Measurements from ENCODE around the gene DGLUCY. TPM values are rescaled to one million over a fixed set of nuclear protein-coding genes. Genes with fewer than 3 reads are reported as not detected.
"Not testable (repeated sequence)": the region's sequence is repeated elsewhere in the genome, so short reads cannot be mapped to it uniquely, and the experiment has no call there.

The DGLUCY gene
- total RNA-seq, 1 donor from 2014 or later: 97.6 TPM

DNA sequence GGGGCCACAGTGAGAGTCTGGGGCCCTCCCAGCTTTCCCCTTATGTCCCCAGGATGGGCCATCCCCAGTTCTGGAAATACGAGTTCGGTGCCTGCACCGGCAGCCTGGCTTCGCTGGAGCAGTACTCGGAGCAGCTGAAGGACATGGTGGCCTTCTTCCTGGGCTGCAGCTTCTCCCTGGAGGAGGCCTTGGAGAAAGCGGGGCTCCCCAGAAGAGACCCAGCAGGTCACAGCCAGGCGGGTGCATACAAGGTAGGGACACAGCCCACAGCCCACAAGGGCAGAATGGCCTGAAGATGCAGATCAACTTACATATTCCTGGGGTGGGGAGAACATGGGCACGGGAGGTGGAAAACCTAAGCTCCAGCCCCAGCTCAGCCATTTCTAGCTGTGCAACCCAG lies 56.1 kb downstream of the DGLUCY start:
- DNase-seq (ENCODE audit: low spot score): no peak

DNA sequence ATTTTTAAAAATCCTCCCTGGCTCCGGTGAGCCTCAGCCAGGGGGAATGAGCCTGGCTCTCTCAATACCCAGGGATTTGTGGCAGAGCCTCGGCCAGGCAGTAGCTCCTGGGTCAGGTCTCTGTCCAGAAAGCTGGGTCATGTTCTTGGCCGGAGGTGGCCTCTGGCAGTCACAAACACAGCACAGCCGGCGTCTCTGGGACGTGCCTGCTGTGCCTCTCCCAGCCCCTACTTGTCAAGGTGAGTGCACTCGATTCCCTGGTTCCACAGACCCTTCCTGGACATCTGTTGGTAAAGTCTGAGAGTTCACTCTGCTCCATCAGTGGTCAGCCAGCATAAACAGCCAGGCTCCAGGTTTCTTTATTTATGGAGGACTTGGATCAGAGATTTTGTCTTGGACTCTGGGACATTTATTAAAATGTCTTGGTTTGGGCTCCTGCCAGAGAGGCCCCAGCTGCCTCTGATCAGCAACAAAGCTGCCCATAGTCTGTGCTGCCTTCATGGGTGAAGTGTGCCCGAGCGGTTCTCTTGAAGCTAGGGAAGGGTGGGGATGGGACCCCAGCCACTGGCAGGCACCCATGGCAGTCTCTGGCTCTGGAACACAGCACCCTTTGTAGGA lies 56.7 kb downstream of the DGLUCY start:
- peak; percentile 18 for DNase-seq (ENCODE audit: low spot score)

DNA sequence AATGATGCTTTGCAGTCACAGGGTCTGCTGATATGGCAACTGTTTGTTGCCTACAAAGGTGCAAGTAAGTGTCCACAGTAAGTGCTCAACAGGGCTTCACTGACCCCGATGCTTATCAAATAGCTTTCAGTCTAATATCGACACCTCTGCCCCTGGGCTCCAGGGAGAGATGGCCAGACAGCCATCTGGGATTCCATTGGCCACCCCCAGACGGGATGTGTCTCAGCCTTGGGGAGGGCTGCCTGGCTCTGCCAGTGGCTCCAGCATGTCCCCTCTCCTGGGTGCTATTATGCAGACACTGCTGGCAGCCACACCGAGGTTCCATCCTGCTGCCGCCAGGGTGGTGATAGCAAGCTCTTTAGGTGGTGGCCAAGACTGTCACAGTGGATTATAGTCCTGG lies 57.4 kb downstream of the DGLUCY start:
- DNase-seq (ENCODE audit: low spot score): no peak

DNA sequence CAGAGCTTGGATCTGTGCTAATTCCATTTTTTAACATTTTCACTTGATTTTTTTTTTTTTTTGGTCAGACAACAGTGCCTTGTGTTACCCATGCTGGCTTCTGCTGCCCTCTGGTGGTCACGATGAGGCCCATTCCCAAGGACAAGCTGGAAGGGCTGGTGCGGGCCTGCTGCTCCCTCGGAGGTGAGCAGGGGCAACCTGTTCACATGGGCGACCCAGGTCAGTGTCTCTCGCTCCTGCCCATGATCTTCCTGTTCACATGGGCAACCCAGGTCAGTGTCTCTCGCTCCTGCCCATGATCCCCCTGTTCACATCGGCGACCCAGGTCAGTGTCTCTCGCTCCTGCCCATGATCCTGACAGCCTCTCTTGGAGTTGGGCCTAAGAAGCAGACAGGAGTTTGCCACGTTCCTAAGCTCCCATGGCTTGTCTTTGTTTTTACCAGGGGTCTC lies 59.4 kb downstream of the DGLUCY start:
- DNase-seq (ENCODE audit: low spot score): peak; percentile 80

DNA sequence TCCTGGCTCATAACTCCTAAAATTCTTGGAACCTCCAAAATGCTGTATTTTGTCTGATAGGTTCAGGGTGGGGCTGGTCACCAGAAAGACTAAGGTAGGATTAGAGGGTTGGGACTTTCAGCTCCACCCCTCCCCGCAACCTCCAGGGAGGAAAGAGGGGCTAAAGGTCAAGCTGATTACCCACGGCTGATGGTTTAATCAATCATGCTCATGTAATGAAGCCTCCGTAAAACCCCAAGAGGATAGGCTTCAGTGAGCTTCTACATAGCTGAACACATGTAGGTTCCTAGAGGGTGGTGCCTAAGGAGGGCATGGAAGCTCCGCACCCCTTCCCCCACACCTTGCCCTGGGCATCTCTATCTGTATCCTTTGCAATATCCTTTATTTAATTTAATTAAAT lies 60.0 kb downstream of the DGLUCY start:
- DNase-seq (ENCODE audit: low spot score): no peak

DNA sequence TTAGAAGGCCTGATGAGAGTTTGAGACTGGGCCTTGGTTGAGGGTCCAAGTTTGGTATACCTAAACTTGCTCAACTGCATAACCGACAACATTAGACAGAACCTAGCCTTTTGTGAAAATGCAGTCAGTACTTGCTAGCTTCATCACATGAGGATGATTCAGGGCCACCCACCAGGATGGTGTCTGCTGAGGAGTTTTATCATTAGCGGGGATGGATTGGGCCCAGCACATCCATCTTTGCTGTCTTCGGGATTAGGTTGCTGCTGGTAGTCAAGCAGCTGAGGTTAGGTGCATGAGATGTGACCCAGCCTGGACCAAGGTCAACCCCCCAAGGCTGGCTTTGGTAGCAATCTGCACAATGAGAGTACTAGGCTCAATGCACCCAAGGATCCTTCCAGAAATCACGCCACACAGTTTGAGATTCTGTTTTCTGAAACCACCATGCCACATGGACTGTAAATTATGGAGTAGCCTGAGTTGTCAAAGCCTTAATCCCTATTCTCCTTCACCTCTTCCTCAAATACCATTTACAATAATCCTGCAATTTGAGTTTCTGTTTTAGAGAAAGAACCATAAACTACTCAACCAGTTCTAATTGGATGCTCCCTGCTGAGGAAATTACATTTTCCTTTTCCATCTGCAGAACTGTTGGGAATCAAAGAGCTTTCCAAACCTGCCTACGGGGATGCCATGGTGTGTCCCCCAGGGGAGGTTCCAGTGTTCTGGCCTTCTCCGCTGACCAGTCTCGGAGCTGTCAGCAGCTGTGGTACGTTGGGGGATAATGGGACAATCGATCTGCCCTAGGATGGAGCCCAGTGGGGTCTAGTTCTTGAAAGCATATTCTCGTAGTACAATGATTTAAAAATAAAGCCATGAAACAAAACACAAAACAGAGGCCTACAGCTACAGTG lies 61.7 kb downstream of the DGLUCY start:
- DNase-seq (ENCODE audit: low spot score): no peak

DNA sequence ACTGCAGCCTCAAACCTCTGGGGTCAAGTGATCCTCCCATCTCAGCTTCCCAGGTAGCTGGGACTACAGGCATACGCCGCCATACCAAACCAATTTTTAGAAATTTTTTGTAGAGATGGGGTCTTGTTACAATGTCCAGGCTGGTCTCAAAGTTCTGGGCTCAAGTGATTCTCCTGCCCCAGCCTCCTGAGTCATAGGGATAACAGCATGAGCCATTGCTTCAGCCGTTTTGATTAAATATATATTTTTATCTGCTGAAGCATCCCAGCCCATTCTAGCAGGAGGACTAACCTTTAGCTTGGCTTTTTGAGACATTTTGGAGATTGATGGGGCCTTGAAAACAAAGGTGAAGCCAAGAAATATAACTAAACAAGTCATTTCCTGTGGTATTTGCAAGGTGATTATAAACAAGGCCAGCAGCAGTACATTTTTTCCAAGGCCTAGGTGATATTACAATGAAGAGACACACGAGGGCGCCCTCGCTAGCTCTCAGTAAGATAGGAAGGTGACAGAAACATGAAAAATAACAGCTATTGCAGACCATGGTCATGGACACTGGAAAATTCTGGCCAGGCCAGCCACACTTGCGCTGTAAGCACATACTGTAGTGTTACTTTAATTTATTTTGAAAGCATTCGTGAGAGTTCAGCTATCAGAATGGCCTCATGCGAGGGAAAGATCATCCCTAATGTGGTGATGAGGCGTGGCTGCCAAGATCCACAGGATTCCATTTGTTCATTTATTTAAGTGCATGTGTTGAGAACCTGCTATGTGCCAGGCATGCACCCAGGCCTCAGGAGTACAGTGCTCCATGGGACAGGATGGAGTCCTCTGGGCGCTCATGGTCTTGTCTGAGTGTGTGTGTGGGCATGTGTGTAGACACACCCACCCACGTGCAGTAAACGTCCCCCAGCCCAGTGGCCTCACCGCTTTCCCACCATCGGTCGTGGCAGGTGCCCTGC lies 63.5 kb downstream of the DGLUCY start:
- peak; percentile 57 for DNase-seq (ENCODE audit: low spot score)

DNA sequence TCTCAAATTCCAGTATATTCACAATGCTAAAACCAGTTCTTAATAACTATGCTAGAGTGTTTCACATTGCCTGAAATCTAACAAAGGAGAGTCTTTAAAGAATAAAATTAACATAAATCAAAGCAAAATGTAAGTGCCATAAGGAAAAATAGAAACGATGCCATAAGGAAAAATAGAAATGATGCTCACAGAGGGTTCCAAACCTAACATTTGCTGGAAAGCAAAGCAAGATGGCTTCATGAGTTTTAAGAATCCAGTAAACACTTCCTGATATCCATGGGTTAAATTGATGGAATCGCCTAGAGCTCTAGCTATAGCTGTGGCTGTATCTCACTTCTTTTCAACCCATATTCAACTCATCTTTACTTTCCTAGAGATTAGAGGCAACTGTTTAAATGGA lies 66.7 kb downstream of the DGLUCY start:
- DNase-seq (ENCODE audit: low spot score): no peak

DNA sequence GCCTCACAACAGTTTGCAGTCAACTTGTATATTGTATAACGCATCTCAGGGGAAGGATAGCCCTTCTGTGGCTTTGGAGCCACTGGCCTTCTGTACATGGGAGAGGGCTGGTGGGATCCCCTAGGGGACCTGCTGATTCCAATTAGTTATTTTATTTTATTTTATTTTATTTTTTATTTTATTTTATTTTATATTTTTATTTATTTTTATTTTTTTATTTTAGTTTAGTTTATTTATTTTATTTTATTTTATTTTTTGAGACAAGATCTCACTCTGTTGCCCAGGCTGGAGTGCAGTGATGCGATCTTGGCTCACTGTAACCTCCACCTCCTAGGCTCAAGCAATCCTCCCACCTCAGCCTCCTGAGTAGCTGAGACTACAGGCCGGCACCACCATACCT lies 68.9 kb downstream of the DGLUCY start:
- DNase-seq (ENCODE audit: low spot score): not testable (repeated sequence)

DNA sequence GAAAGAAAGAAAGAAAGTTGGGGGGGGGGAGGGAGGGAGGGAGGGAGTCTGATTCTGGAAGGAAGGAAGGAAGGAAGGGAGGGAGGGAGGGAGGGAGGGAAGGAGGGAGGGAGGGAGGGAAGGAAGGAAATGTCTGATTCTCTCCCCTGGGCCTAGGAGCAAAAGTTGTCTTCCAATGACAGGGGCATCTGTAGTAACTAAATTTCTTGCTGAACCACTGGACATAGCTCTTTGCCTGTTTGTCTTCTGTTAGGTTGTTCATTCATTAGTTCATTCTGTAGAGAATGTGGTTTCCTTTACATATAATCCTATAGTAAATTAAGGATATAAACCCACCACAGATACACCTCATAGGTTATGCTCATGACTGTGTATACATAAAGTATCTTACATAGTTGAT lies 70.7 kb downstream of the DGLUCY start:
- DNase-seq (ENCODE audit: low spot score): no peak

DNA sequence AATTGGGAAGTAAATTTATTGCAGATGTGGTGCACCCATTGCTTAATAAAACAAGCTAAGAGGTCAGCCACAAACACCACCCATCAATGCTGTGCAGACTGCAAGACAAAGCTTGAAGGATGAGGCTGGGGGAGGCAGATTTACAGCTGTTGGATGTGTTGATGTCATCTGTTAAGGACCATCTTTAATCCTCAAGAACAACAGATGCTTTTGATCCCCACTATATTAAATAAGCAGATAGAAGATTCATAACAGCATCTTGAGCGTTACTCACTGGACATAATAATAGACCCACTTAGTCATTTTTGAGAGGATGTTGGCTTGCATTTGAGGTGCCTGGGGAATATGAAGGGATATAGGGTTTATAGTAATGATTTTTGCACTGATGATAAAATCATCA lies 71.8 kb downstream of the DGLUCY start:
- DNase-seq (ENCODE audit: low spot score): no peak

DNA sequence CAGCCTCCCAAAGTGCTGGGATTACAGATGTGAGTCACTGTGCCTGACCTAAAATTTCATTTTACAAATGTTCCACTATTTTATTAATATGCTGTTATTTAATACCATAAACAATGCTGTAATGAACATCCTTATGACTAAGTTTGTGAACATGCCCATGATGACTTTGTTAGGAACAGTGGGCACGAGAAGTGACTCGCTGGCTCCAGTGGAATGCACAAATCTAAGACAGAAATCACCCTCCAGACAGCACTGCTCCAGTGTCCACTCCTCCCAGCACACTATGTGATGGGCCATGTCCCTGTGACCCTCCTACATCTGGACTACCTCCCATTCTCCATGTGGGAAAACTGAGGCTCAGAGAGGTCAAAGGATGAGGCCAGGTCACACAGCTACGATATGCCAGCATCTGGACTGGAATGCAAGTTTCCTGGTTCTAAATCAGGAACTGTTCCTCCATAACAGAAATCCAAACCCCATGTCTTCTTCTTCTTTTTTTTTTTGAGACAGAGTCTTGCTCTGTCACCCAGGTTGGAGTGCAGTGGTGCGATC lies 72.7 kb downstream of the DGLUCY start:
- no peak for DNase-seq (ENCODE audit: low spot score)

DNA sequence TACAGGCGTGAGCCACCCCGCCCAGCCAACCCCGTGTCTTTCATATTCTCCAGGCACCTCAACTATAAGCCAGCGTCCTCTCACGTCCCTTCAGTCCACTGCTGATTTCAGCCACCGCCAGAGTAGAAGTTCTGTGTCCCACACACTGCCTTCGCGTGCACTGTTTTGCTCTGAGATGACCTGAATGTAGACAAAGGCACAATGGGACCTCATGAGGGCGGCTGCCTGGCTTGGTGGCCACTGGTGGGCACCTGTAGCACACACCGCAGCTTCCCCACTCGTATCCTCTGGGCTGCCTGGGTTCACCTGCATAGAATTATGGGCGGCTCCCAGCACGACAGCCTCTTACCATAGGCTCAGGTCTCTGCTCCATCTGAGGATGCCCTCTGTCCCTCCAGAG lies 73.4 kb downstream of the DGLUCY start:
- no peak for DNase-seq (ENCODE audit: low spot score)

DNA sequence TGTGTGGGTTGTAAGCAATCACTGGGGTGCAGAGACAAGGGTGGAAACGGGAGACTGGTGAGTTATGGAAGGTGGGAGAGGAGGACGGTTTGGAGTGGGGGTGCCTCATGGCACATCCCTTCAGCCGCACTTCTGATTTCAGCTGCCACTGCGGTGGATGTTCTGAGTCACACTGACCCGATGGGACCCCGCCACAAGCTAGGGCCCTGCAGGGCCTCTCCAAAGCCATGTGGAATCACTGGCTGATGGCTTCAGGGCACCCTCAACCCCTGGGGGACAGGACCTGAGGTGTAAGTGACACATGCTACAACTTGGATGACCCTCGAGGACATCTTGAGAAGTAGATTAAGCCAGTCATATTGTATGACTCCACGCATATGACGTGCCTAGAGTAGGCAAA lies 77.0 kb downstream of the DGLUCY start:
- no peak for DNase-seq (ENCODE audit: low spot score)

DNA sequence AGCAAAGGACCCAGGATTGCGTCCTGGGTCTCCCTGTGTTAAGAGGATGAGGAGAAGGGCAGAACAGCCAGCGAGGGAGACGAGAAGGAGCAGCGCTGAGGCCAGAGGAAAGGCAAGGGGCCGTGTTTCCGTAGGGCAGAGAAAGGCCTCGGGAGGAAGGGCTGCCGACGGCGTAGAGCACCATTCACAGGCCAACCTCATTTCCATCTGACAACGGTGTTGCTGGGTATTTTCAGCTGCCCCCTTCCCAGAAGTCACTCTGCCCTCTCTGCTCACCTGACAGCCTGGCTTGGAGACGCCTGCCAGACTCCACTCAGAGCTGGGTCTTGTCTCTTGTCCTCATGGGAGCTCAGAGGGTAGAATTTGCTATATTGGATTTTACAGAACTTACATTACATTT lies 79.2 kb downstream of the DGLUCY start:
- no peak for DNase-seq (ENCODE audit: low spot score)

DNA sequence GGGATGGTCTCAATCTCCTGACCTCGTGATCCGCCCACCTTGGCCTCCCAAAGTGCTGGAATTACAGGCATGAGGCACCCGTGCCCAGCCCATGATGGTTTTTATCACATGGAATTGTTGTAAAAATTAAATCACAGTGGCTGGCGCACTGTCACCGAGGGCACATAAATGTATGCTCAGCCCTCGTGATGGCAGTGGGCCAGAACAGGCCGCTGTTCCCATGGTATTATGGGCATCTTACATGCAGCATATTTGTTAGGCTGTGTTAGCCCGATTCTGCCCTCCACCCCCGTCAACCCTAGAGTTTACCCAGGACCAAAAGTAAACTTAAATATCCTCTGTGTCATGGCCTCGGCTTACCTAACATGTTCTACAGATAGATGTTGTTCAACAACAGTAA lies 82.0 kb downstream of the DGLUCY start:
- no peak for DNase-seq (ENCODE audit: low spot score)

DNA sequence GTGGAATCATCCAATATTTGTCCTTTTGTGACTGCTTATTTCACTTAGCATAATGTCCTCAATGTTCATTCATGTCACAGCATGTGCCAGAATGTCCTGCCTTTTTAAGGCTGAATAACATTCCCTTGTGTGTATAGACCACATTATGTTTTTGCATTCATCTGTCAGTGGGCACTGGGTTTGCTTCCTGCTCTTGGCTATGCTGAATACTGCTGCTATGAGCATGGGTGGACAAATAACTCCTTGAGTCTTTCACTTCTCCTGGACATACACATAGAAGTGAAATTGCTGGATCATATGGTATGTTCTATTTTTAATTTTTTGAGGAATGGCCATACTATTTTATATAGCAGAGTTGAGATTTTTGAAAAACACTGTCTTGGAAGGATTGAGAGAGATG lies 83.8 kb downstream of the DGLUCY start:
- DNase-seq (ENCODE audit: low spot score): no peak

DNA sequence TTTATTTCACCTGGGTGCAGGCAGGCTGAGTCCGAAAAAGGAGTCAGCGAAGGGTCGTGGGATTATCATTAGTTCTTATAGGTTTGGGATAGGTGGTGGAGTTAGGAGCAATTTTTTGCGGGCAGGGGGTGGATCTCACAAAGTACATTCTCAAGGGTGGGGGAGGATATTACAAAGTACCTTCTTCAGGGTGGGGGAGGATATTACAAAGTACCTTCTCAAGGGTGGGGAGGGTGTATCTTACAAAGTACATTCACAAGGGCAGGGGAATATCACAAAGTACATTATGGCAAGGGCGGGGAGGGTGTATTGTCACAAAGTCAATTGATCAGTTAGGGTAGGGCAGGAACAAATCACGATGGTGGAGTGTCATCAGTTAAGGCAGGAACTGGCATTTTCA lies 86.9 kb downstream of the DGLUCY start:
- not testable (repeated sequence) for DNase-seq (ENCODE audit: low spot score)

DNA sequence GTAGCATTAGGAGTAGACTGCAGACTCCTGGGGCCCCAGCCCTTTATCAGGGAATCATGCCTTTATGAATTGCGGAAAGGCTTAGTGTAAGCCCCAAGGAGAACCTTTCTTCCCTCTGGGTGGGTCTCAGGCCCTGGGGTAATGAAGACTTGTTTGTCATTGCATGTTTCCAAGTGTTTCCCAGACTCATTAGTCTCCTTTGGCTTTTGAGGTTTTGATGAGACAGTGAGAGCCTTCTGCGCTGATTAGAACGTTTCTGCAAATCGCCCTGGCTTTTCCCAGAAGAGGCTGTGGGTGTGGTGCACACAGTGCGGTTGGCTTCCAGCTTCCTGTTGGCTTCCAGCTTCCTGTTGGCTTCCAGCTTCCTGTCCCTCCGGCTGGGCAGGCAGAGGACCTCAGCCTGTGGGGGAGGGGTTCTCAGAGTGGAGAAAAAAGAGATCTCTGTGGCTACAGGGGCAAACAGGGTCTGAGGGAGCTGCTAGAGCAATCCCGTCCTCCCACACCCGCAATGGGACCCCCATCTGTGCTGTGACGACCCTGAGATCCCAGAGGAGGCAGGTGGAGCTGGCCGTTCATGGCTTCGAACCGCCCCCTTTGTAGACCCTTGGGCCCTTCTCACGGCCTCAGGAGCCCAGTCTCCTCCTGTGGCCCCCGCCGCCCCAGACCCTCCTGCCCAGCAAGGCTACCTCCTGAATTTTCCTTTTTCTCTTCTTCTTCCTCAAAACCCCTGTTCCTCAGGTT lies 88.5 kb downstream of the DGLUCY start:
- no peak for DNase-seq (ENCODE audit: low spot score)

DNA sequence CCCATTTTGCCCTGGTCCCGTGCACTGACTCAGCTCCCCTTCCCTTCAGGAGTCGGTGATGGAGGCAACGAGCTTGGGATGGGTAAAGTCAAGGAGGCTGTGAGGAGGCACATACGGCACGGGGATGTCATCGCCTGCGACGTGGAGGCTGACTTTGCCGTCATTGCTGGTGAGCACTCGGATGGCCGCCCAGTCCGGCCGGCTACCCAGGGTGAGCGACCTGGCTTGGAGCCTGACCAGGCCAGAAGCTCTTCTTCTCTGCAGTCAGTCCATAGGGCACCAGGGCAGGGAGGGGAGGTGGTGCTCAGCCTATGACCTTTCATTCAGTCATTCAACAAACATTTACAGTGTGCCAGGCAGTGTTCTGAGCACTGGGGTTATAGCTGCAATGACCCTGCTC lies 90.8 kb downstream of the DGLUCY start:
- no peak for DNase-seq (ENCODE audit: low spot score)

DNA sequence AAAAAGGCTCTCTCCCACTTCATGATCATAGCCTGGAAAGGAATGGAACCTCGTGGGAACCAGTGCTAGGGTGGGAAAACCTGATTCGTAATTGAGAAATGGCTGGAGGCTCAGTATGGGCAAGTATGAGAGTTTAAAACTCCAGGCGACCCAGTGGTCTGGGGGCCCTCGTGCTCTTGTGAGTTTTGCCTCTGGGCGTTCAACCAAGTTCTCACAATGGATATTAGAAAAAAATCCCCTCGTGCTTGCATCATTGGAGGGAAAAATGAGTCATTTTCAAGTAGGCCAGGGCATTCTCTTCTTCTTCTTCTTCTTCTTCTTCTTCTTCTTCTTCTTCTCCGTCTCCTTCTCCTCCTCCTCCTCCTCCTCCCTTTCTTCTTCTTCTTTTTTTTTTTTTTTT lies 91.6 kb downstream of the DGLUCY start:
- no peak for DNase-seq (ENCODE audit: low spot score)
